LNCaP clone FGC (cell line): ENCODE measurements around the gene FADS1.

Source experiments
- DNase-seq: peaks from one replicate; pipeline ENCODE4 v3.0.0-alpha.2; 2011; ENCODE audit warnings: low read depth
- H3K4me3 ChIP-seq: 2 replicates; pipeline ENCODE4 v1.5.1; 2011; ENCODE audit warnings: mild to moderate bottlenecking, low read depth, low read length, control low read depth
- TF ChIP-seq, protein P1 (sequence below): IDR thresholded peaks from 2 replicates; pipeline ENCODE4 v1.5.1; 2012; ENCODE audit warnings: mild to moderate bottlenecking; ENCODE audit not compliant: control insufficient read depth, insufficient read depth; ENCODE audit errors: extremely low read depth

Gene FADS1

DNA sequence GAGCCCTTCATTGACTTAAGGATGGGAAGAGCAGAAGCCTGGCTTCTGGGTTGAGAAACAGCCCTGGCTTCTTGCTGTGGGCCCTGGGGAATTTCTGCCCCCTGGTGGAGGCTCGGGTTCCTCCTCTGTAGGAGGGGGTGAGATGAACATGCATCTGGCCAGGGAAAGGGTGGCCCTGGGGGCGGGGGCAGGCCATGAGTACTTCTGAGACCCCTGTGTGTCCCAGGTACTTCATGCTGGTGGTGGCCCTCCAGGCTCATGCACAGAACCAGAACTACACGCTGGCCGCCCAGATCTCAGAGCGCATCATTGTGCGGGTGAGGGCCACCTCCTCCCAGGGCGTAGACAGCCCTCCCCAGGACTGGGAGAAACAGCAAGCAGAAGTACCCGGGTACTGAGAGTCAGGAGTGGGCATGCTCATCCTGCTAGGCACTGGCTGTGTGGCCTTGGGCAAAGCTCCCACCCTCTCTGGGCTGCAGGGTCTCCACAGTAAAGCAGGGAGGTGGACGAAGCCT, 40.2 kb downstream of the FADS1 start:
- TF ChIP-seq, protein P1, sequence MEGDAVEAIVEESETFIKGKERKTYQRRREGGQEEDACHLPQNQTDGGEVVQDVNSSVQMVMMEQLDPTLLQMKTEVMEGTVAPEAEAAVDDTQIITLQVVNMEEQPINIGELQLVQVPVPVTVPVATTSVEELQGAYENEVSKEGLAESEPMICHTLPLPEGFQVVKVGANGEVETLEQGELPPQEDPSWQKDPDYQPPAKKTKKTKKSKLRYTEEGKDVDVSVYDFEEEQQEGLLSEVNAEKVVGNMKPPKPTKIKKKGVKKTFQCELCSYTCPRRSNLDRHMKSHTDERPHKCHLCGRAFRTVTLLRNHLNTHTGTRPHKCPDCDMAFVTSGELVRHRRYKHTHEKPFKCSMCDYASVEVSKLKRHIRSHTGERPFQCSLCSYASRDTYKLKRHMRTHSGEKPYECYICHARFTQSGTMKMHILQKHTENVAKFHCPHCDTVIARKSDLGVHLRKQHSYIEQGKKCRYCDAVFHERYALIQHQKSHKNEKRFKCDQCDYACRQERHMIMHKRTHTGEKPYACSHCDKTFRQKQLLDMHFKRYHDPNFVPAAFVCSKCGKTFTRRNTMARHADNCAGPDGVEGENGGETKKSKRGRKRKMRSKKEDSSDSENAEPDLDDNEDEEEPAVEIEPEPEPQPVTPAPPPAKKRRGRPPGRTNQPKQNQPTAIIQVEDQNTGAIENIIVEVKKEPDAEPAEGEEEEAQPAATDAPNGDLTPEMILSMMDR: peak; percentile 66
- H3K4me3 ChIP-seq: no peak overlapping the region
- peak; percentile 6 for DNase-seq

DNA sequence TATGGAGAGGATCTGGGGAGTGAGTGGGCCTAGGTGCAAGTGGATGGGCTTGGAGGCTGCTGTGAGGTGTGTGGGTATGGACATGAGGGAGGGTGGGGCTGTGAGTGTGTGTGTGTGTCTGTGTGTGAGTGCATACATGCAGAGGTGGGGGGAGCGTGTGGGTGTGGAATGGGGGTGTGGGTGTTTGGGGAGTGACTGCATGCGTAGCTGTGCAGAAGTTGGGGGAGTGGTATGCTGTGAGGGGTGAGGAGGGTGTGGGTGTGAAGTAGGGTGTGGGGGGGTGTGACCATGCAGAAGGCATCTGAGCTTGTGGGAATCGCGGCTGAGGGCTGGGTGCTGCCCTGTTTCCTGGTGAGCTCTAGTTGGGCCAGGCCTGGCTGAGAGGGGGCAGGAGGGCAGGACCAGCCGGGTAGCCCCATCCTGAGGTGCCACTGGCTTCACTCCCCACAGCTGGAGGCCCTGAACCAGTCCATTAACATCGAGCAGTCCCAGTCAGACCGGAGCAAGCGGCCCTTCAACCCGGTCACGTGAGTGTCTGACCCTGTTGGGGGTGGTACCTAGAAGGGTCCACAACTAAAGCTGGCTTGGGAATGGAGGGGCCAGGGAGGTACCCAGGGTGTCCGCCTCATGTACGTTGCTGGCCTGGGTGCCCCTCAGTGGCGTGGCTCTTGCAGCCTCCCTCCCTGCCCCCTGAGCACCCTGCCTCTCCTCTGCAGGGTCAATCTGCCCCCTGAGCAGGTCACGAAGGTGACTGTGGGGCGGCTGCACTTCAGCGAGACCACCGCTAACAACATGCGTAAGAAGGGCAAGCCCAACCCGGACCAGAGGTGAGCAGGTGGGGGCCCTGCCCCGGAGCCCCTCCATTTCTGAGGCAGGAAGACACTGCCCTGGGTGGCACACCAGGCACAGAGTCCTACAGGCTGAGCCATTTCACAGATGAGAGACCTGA, 40.9 kb downstream of the FADS1 start:
- no peak overlapping the region for H3K4me3 ChIP-seq
- no peak for DNase-seq
- TF ChIP-seq, protein P1: no peak

DNA sequence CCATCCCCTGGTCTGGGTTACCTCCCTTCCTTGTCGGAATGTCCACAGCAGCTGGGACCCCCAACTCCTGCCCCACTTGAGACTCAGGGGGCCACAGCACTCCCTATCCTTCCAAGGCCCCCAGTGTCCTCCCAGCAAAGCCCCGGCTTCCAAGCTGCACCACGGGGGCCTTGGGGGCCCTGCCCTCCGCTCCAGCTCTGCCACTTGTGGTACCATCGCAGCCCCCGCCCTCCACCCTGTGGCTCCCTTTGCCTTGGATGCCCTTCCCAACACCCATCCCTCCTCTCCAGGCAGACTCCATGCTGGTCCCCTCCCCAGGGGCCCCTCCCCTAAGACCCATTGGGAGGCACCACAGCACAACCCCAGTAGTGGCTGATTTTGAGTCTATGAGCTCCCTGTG, 41.7 kb downstream of the FADS1 start:
- TF ChIP-seq, protein P1: no peak
- DNase-seq: no peak
- no peak overlapping the region for H3K4me3 ChIP-seq

DNA sequence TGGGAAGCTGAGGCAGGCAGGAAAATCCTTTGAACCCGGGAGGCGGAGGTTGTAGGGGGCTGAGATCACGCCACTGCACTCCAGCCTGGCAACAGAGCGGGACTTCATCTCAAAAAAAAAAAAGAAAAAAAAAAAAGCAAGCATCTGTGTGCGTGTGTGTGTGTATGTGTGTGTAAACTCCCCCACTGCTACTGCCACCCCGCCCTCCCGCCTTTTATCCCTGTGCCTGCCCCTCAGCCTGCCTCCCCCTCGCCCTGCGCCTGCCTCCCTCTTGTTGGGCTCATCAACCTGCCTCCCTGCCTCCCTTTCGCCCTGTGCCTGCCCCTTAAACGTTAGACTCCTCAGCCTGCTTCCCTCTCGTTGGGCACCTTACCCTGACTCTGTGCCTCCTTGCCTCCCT, 42.4 kb downstream of the FADS1 start:
- TF ChIP-seq, protein P1: no peak
- DNase-seq: no peak

DNA sequence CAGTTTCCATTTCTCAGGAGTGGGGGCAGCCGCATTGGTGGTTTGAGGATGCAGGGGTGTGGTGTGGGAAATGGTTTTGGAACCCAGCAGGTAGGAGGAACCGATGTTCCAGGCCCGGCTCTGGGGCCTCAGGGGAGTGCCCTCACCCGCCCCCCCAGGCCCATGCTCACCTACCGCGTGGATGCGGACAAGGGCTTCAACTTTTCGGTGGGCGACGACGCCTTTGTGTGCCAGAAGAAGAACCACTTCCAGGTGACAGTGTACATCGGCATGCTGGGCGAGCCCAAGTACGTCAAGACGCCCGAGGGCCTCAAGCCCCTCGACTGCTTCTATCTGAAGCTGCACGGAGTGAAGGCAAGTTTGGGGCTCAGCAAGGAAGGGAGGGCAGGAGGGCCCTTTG, 43.0 kb downstream of the FADS1 start:
- DNase-seq: no peak
- H3K4me3 ChIP-seq: no peak overlapping the region
- TF ChIP-seq, protein P1: no peak

More for the DNA sequence above, 42.4 kb downstream of the FADS1 start:
- no peak overlapping the region for H3K4me3 ChIP-seq

DNA sequence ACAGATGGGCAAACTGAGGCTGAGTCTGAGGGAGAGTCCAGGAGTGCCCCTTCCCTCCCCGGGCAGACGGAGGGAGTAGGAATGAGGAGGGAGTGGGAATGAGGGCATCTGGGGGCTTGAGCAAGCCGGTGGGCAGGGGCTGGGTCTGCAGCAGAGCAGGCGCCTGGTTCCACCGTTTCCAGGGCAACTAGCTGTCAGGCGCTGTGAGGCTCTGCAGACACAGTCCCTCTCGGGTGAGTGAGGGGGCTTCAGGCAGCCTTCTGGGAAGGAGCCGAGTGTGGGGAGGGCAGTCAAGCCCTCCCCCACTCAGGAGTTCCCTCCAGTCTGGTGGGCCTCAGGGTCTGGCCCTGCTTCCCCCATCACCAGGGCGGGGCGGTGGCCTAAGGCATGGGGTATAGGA, 43.4 kb downstream of the FADS1 start:
- no peak overlapping the region for H3K4me3 ChIP-seq
- TF ChIP-seq, protein P1: no peak
- DNase-seq: no peak
